ENCODE results near the gene NUDT7.
A peak's percentile ranks its signal among the peaks of the same experiment; 100 is the strongest.

The NUDT7 gene

DNA sequence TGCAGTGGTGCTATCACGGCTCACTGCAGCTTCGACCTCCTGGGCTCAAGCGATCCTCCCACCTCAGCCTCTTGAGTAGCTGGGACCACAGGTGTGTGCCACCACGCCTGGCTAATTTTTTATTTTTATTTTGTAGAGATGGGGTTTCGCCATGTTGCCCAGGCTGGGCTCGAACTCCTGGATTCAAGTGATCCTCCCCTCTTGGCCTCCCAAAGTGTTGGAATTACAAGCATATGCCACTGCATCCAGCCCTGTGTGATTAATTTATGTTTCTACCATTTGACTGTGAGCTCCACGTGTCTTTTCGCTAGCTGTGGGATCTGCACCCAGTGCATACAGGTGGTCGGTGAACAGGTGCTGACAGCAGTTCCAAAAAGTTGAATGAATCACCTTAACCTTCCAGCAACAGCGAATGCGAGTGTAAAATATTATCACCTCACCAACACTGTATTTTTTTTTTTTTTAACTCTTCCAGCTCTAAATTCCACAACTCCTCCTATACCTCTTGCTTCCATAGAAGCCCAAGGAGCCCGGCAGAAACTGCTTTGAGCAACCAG lies 484 bp upstream of the NUDT7 start:
- TF ChIP-seq, protein P1, sequence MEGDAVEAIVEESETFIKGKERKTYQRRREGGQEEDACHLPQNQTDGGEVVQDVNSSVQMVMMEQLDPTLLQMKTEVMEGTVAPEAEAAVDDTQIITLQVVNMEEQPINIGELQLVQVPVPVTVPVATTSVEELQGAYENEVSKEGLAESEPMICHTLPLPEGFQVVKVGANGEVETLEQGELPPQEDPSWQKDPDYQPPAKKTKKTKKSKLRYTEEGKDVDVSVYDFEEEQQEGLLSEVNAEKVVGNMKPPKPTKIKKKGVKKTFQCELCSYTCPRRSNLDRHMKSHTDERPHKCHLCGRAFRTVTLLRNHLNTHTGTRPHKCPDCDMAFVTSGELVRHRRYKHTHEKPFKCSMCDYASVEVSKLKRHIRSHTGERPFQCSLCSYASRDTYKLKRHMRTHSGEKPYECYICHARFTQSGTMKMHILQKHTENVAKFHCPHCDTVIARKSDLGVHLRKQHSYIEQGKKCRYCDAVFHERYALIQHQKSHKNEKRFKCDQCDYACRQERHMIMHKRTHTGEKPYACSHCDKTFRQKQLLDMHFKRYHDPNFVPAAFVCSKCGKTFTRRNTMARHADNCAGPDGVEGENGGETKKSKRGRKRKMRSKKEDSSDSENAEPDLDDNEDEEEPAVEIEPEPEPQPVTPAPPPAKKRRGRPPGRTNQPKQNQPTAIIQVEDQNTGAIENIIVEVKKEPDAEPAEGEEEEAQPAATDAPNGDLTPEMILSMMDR (IDR thresholded peaks at IDR 0.05; ENCODE audit: low read depth, low read length), result no peak
- no peak overlapping the region for H3K4me3 ChIP-seq (ENCODE audit: low read depth, low read length)

DNA sequence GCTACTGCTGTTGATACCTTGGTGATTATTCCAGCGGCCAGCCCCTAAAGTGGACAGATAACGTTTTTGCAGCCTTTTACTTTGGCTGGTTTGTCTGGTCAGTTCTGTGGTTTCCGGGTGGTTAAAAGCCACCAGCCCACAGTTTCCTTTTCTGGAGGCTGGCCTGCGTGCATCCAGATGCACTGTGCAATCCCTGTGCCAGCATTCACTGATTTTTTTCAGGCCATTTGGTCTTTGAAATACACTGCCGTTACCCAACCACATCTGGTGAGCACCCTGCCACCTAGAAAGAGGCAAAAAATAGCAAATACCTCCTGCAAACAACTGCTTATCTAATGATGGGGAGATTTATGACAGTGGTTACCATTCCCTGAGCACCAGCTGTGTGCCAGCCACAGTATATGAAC lies 797 bp downstream of the NUDT7 start:
- TF ChIP-seq, protein P1 (IDR thresholded peaks at IDR 0.05; ENCODE audit: low read depth, low read length), result no peak
- peak overlapping the region; percentile 80 for H3K4me3 ChIP-seq (ENCODE audit: low read depth, low read length)

DNA sequence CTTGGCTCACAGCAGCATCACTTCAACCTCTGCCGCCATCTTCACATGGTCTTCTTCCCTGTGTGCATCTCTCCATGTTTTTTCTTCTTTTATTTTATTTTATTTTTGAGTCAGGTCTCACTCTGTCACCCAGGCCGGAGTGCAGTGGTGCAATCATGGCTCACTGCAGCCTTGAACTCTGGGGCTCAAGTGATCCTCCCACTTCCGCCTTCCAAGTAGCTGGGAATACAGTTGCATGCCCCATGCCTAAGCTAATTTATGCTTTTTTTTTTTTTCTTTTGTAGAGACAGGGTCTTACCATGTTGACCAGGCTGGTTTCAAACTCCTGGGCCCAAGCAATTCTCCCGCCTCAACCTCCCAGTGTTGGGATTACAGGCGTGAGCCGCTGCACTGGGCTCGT lies 1.9 kb downstream of the NUDT7 start:
- TF ChIP-seq, protein P1 (IDR thresholded peaks at IDR 0.05; ENCODE audit: low read depth, low read length), result no peak
- no peak overlapping the region for H3K4me3 ChIP-seq (ENCODE audit: low read depth, low read length)

DNA sequence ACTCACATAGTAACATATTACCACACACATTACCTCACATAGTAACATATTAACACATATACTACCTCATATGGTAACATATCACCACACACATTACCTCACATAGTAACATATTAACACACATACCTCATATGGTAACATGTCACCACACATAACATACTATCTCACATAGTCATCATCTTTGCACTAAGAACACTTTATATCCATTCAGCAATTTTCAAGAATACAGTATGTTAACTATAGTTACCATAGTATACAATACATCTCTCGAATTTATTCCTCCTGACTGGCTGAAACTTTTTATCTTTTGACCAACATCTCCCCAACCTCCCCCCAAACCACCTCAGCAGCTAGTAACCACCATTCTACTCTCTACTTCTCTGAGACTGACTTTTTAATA lies 7.6 kb downstream of the NUDT7 start:
- no peak overlapping the region for H3K4me3 ChIP-seq (ENCODE audit: low read depth, low read length)
- TF ChIP-seq, protein P1 (IDR thresholded peaks at IDR 0.05; ENCODE audit: low read depth, low read length), result no peak

DNA sequence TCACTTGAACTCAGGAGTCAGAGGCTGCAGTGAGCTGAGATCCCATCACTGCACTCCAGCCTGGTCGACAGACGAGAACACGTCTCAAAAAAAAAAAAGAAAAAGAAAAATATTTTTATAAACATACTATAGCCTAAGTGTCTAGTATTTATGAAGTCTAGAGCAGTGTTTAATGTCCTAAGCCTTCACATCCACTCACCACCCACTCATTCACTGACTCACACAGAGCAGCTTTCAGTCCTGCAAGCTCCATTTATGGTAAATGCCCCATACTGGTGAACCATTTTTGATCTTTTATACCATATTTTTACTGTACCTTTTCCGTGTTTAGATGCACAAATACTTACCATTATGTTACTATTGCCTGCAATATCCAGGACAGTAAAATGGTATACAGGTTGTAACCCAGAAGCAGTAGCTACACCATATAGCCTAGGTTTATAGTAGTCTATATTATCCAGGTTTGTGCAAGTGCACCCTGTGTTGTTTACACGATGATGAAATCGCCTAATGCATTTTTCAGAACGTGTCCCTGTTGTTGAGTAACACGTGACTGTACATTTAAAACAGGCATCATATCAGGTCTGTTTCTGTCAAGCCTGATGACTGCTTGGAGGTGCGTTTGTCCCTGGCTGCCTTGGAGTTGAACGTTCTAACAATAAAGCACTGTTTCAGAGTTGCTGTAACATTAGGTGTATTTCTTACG lies 10.1 kb downstream of the NUDT7 start:
- H3K4me3 ChIP-seq (ENCODE audit: low read depth, low read length), result no peak overlapping the region
- TF ChIP-seq, protein P1 (IDR thresholded peaks at IDR 0.05; ENCODE audit: low read depth, low read length), result no peak

DNA sequence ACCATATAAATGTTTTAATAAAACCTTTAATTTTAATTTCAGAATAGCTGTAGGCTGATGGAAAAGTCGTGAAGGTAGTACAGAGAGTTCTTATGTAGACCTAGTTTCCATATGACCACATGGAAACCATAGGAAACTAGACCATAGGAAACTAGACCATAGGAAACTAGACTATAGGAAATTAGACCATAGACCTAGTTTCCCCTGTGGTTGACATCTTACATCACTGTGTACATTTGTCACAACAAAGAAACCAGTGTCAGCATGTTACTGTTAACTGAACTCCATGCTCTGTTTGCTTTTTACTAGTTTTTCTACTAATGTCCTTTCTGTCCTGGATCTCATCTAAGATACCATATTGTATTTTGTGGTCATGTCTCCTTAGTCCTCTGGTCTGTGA lies 14.6 kb downstream of the NUDT7 start:
- TF ChIP-seq, protein P1 (IDR thresholded peaks at IDR 0.05; ENCODE audit: low read depth, low read length), result no peak
- no peak overlapping the region for H3K4me3 ChIP-seq (ENCODE audit: low read depth, low read length)

DNA sequence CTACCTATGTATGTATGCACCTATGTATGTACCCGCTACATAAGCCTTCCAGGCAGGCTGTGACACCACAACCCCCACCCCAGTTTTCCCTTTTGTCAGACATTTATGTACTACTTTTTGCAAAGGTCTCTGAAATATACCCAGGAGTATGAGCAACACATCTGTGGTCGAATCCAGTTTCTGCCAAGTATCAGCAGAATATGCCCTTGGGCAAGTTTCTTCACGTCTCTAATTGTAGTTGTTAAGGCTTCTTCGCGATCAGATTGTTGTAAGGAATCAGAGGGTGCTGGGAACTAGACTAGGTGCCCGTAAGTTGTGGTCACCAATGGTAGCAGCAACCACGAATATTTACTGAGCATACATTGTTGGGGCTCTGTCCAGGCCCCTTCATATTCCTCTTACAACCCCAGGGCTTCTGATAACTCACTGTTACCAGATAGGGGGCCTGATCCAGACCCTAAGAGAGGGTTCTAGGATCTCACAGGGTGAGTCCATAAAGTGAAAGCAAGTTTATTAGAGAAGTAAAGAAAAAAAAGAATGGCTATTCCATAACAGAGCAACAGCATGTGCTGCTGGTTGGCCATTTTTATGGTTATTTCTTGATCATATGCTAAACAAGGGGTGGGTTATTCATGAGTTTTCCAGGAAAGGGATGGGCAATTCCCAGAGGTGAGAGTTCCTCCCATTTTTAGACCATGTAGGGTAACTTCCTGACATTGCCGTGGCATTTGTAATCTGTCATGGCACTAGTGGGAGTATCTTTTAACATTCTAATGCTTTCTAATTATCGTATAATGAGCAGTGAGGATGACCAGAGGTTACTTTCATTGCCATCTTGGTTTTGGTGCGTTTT lies 16.6 kb downstream of the NUDT7 start:
- TF ChIP-seq, protein P1 (IDR thresholded peaks at IDR 0.05; ENCODE audit: low read depth, low read length), result no peak
- H3K4me3 ChIP-seq (ENCODE audit: low read depth, low read length), result no peak overlapping the region
